CD14-positive monocyte (primary cell): ENCODE results near the gene PIEZO2. TPM values are rescaled to one million over a fixed set of nuclear protein-coding genes. Genes with fewer than 3 reads are reported as not detected.

Experiments
- DNase-seq, 3 donors: peaks; one replicate each; pipeline ENCODE4 v3.0.0-alpha.2; 2011 to 2022
- H2AFZ ChIP-seq: 2 replicates; pipeline ENCODE4 v1.6.0; 2012; ENCODE audit warnings: mild to moderate bottlenecking, low read depth, low read length, inconsistent platforms; ENCODE audit not compliant: insufficient read depth, poor library complexity, severe bottlenecking
- H3K27ac ChIP-seq, 2 donors: 1 replicate in 1 of 2; 2 replicates in 1 of 2; pipeline ENCODE4 v1.5.1; 2012 to 2013; ENCODE audit warnings: low read length in 2 of 2, control low read depth in 1 of 2, inconsistent platforms in 1 of 2, low read depth in 1 of 2, mild to moderate bottlenecking in 1 of 2
- H3K27me3 ChIP-seq, 2 donors: one replicate each; pipeline versions ENCODE4 v1.6.0 to v1.6.1; 2011 to 2013; ENCODE audit warnings: low read length in 2 of 2; ENCODE audit not compliant: control insufficient read depth in 2 of 2, insufficient read depth in 2 of 2
- H3K36me3 ChIP-seq, 2 donors: replicated peaks in 1 of 2; 1 replicate in 1 of 2; 2 replicates in 1 of 2; pipeline versions ENCODE4 v1.5.1 to v1.6.1; 2012 to 2013; ENCODE audit warnings: low read length in 2 of 2, control low read depth in 1 of 2, inconsistent platforms in 1 of 2, mild to moderate bottlenecking in 1 of 2; ENCODE audit not compliant: insufficient read depth in 2 of 2, control insufficient read depth in 1 of 2
- H3K4me1 ChIP-seq, 2 donors: 1 replicate in 1 of 2; 2 replicates in 1 of 2; pipeline versions ENCODE4 v1.5.1 to v1.6.1; 2012 to 2013; ENCODE audit warnings: low read length in 2 of 2, control low read depth in 1 of 2, inconsistent platforms in 1 of 2, mild to moderate bottlenecking in 1 of 2, moderate library complexity in 1 of 2; ENCODE audit not compliant: insufficient read depth in 2 of 2, control insufficient read depth in 1 of 2
- H3K4me2 ChIP-seq: replicated peaks from 2 replicates; pipeline ENCODE3; 2012; ENCODE audit warnings: low read length, moderate library complexity, mild to moderate bottlenecking; ENCODE audit not compliant: poor library complexity, severe bottlenecking; ENCODE audit errors: extremely low read depth
- H3K4me3 ChIP-seq, 3 experiments: fragments of 200-600 bp in 1 of 3; sonication (generic) in 1 of 3; replicated peaks in 1 of 3; 1 replicate in 2 of 3; 2 replicates in 1 of 3; pipeline ENCODE4 v1.5.1; 2011 to 2013; ENCODE audit warnings: low read length in 3 of 3, mild to moderate bottlenecking in 3 of 3, control low read depth in 2 of 3, low read depth in 2 of 3, inconsistent platforms in 1 of 3, moderate library complexity in 1 of 3
- H3K79me2 ChIP-seq: 2 replicates; pipeline ENCODE4 v1.6.0; 2012; ENCODE audit warnings: mild to moderate bottlenecking, control low read depth, inconsistent platforms, low read length, moderate library complexity; ENCODE audit not compliant: insufficient read depth
- H3K9ac ChIP-seq: 2 replicates; pipeline ENCODE4 v1.6.0; 2017; ENCODE audit warnings: low read length, mild to moderate bottlenecking; ENCODE audit not compliant: insufficient read depth, poor library complexity, severe bottlenecking
- H3K9me3 ChIP-seq, 2 donors: replicated peaks in 1 of 2; 1 replicate in 1 of 2; 2 replicates in 1 of 2; pipeline versions ENCODE4 v1.5.1 to v1.6.1; 2012 to 2013; ENCODE audit warnings: low read length in 2 of 2, control low read depth in 1 of 2; ENCODE audit not compliant: control insufficient read depth in 1 of 2, insufficient read depth in 1 of 2
- H4K20me1 ChIP-seq: 2 replicates; pipeline ENCODE4 v1.6.0; 2012; ENCODE audit warnings: mild to moderate bottlenecking, low read length, control low read depth, moderate library complexity; ENCODE audit not compliant: insufficient read depth
- H3K27ac Mint-ChIP-seq, 7 donors: one replicate each; pipeline ENCODE4 v1.8.0; 2020; ENCODE audit warnings: mild to moderate bottlenecking in 7 of 7, mixed read lengths in 7 of 7, moderate library complexity in 6 of 7, inconsistent platforms in 2 of 7
- H3K27me3 Mint-ChIP-seq, 3 donors: one replicate each; pipeline ENCODE4 v1.8.0; 2021 to 2022; ENCODE audit warnings: low read depth in 3 of 3, mild to moderate bottlenecking in 3 of 3, mixed read lengths in 3 of 3, moderate library complexity in 3 of 3, inconsistent platforms in 1 of 3
- H3K36me3 Mint-ChIP-seq, 2 donors: one replicate each; pipeline ENCODE4 v1.8.0; 2020; ENCODE audit warnings: mixed read lengths in 2 of 2, inconsistent platforms in 1 of 2, mild to moderate bottlenecking in 1 of 2
- H3K4me1 Mint-ChIP-seq: one replicate; pipeline ENCODE4 v1.8.0; 2020; ENCODE audit warnings: mild to moderate bottlenecking, mixed read lengths
- H3K4me3 Mint-ChIP-seq, 2 donors: one replicate each; pipeline ENCODE4 v1.8.0; 2020; ENCODE audit warnings: mild to moderate bottlenecking in 2 of 2, mixed read lengths in 2 of 2, moderate library complexity in 1 of 2
- H3K9me3 Mint-ChIP-seq, 7 donors: one replicate each; pipeline ENCODE4 v1.8.0; 2020 to 2022; ENCODE audit warnings: mixed read lengths in 7 of 7, mild to moderate bottlenecking in 6 of 7, moderate library complexity in 6 of 7, inconsistent platforms in 2 of 7
- CTCF ChIP-seq: fragments of 200-600 bp; IDR thresholded peaks from one replicate; pipeline ENCODE4 v1.8.0; 2022; ENCODE audit warnings: antibody characterized with exemption, mild to moderate bottlenecking
- WGBS: methylation state at CpG from one replicate; pipeline ENCODE4 v1.1.5; 2013; ENCODE audit warnings: missing lambda C conversion rate; ENCODE audit not compliant: insufficient coverage; 5-methylcytosine and 5-hydroxymethylcytosine counted together
- intact Hi-C, 2 donors: fragments of 100-400 bp; cut with micrococcal nuclease; formaldehyde crosslinking; loops; one replicate each; pipeline versions ENCODE4 v1.15.0 to v1.15.1; 2023
- polyA plus RNA-seq, 3 donors: library from polyadenylated mRNA; depleted of rRNA in 1 of 3; unstranded in 2 of 3; stranded (reverse) in 1 of 3; fragments of 300-500 nt in 2 of 3; fragments of >200 nt in 1 of 3; fragmentation: Illumina TruSeq in 2 of 3; gene quantifications; 1 replicate in 2 of 3; 2 replicates in 1 of 3; pipeline ENCODE4 v1.2.3, GENCODE V29; 2012 to 2021

PIEZO2 gene
- polyA plus RNA-seq, 3 donors = not detected

DNA sequence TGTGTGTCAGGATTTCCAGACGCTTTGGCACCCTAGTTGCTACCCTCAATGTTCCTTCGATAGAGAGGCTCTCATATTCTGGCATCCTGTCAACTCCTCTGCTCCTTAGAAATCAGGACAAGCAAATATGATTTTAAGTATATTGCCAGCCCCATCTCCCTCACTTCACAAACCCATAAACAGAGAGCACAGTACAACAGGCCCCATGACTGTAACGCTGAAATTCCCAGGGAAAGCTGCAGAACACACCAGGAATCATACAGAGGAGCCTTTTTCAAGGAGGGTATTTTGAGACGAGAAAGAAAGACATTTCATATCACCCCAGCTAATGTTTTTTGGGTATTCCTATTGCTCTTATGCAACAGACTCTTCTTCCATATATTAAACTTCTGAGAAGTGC lies 460.6 kb downstream of the PIEZO2 start:
- Mint-ChIP-seq H3K36me3 (no peaks in the 10 kb centered on the region), H3K27ac (no peak overlapping the region), H3K4me1 (no peaks in the 10 kb centered on the region), H3K4me3 (no peak overlapping the region), H3K9me3 (peaks cover 0 to 4% (median 3%) of the 10 kb centered on the region in 7 donors), H3K27me3 (peaks cover 3 to 5% (median 4%) of the 10 kb centered on the region in 3 donors)
- no peak overlapping the region for H3K4me2 ChIP-seq
- no peaks in the 10 kb centered on the region for H3K79me2 ChIP-seq
- no peak for DNase-seq
- H3K4me1 ChIP-seq = no peaks in the 10 kb centered on the region
- H3K36me3 ChIP-seq = no peaks in the 10 kb centered on the region
- no peak for TF ChIP-seq CTCF
- H3K9me3 ChIP-seq = no peaks in the 10 kb centered on the region
- H3K4me3 ChIP-seq = no peak overlapping the region
- no peak overlapping the region for H3K9ac ChIP-seq
- intact Hi-C loops = no loop called here
- H2AFZ ChIP-seq = no peak overlapping the region
- no peak overlapping the region for H3K27ac ChIP-seq
- H4K20me1 ChIP-seq = no peaks in the 10 kb centered on the region
- WGBS = 100% methylated on average over 2 of the region's 4 CpGs
- no peaks in the 10 kb centered on the region for H3K27me3 ChIP-seq

- no peaks in the 10 kb centered on the region for H3K79me2 ChIP-seq
- no peak overlapping the region for H3K4me2 ChIP-seq
- no peak overlapping the region for H3K9ac ChIP-seq
- H3K4me3 ChIP-seq = no peak overlapping the region
- H3K4me1 ChIP-seq = no peaks in the 10 kb centered on the region
- no peaks in the 10 kb centered on the region for H3K9me3 ChIP-seq
- no peaks in the 10 kb centered on the region for H3K36me3 ChIP-seq
- H2AFZ ChIP-seq = no peak overlapping the region
- no peaks in the 10 kb centered on the region for H4K20me1 ChIP-seq
- no peak for TF ChIP-seq CTCF
- Mint-ChIP-seq H3K4me1 (no peaks in the 10 kb centered on the region), H3K36me3 (no peaks in the 10 kb centered on the region), H3K4me3 (no peak overlapping the region), H3K9me3 (peaks cover 0 to 6% (median 3%) of the 10 kb centered on the region in 7 donors), H3K27ac (no peak overlapping the region), H3K27me3 (peaks cover 2 to 5% (median 3%) of the 10 kb centered on the region in 3 donors)
- intact Hi-C loops = no loop called here
- DNase-seq = no peak
- no peak overlapping the region for H3K27ac ChIP-seq
- 80% methylated on average over 5 of the region's 8 CpGs for WGBS
- H3K27me3 ChIP-seq = no peaks in the 10 kb centered on the region
Measured at GRCh38 chr18:10687161-10687925, 462.0 kb downstream of the PIEZO2 start.
